GM12801 (cell line): Measurements from ENCODE around the gene MOCS1.

ENCODE experiments used
- CTCF ChIP-seq: IDR thresholded peaks from one replicate; pipeline ENCODE4 v1.5.1; 2011; ENCODE audit warnings: control low read depth; ENCODE audit not compliant: insufficient read length; ENCODE audit errors: extremely low read depth

The MOCS1 gene

GRCh38 chr6:39973661-39974060, 39.4 kb upstream of the MOCS1 start:
- TF ChIP-seq CTCF: no peak

- TF ChIP-seq CTCF: no peak
Observed at GRCh38 chr6:39965751-39966150, 31.5 kb upstream of the MOCS1 start.

GRCh38 chr6:39964530-39964929, 30.3 kb upstream of the MOCS1 start:
- TF ChIP-seq CTCF: no peak

- TF ChIP-seq CTCF: no peak
Observed at GRCh38 chr6:39964094-39964493, 29.8 kb upstream of the MOCS1 start.

- TF ChIP-seq CTCF: no peak
Observed at GRCh38 chr6:39962831-39963230, 28.6 kb upstream of the MOCS1 start.

- no peak for TF ChIP-seq CTCF
Observed at GRCh38 chr6:39961178-39961577, 26.9 kb upstream of the MOCS1 start.

GRCh38 chr6:39958947-39959346, 24.7 kb upstream of the MOCS1 start:
- TF ChIP-seq CTCF: no peak

- TF ChIP-seq CTCF: no peak
Observed at GRCh38 chr6:39956936-39957335, 22.7 kb upstream of the MOCS1 start.
